ENCODE data around the gene EMX2.

DNA sequence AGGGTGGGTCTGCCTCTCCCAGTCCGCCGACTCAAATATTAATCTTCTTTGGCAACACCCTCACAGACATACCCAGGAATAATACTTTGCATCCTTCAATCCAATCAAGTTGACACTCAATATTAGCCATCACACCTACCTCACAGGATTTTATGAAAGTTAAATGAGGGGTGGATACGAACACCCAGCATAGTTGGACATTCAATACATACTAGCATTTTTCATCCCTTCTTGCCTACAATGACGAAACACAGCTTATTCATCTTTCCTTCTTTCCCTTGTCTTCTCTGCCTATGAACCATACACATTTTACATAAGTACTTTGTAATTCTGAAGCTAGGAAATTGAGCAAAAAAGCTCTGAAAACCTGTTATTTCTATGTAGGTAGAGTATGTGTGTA lies 48.5 kb downstream of the EMX2 start:
- TF ChIP-seq EZH2 (IDR thresholded peaks at IDR 0.05; ENCODE audit: borderline replicate concordance, low read depth, low read length, poor library complexity, severe bottlenecking) (no peak), CTCF (conservative IDR thresholded peaks at IDR 0.05; ENCODE audit: low read depth, low read length) (no peak)
